ENCODE results near the gene TFDP1. TPM values are rescaled to one million over a fixed set of nuclear protein-coding genes. Genes with fewer than 3 reads are reported as not detected.

TFDP1 gene
- total RNA-seq, 2 experiments from 2014 or later, result 87.9 to 119 TPM

DNA sequence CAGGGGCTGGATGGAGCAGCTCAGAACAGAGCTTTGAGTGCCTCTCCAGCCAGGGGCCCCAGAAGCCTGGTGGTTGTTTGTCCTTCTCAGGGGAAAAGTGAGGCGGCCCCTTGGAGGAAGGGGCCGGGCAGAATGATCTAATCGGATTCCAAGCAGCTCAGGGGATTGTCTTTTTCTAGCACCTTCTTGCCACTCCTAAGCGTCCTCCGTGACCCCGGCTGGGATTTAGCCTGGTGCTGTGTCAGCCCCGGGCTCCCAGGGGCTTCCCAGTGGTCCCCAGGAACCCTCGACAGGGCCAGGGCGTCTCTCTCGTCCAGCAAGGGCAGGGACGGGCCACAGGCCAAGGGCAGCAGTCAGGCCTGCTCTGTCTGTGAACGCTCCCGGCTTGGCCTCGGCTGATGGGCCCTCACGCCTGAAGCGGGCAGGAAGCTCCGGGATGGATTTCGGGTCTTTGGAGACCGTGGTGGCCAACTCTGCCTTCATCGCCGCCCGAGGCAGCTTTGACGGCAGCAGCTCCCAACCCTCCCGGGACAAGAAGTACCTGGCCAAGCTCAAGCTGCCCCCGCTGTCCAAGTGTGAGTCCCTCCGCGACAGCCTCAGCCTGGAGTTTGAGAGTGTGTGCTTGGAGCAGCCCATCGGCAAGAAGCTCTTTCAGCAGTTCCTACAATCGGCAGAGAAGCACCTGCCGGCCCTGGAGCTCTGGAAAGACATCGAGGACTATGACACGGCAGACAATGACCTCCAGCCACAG lies 82.6 kb downstream of the TFDP1 start, which contains the start of gene GRK1:
Gene GRK1, plus strand, starts transcription at position 269 of the 751 bp plus-strand sequence. Its CDS starts 168 bp downstream, at position 437.
- ChIA-PET POLR2A (no interaction called here), CTCF (ENCODE audit: unreplicated experiment) (no interaction called here)
- BruUV-seq (replicated peaks), result no TSS peak
- H3K4me3 ChIP-seq (ENCODE audit: low read depth, low read length, poor library complexity, severe bottlenecking), result no peak within 1 kb of the TSS
- H3K27ac ChIP-seq (ENCODE audit: low read depth, low read length, poor library complexity, severe bottlenecking), result no peak within 1 kb of the TSS
- no peak within 1 kb of the TSS for H3K4me2 ChIP-seq (ENCODE audit: low read length)
- no peaks in the 10 kb centered on the region for H3K79me2 ChIP-seq (ENCODE audit: insufficient read depth, low read depth, low read length)
- H4K20me1 ChIP-seq (ENCODE audit: insufficient read depth, low read length), result no peaks in the 10 kb centered on the region
- TF ChIP-seq, protein P1, sequence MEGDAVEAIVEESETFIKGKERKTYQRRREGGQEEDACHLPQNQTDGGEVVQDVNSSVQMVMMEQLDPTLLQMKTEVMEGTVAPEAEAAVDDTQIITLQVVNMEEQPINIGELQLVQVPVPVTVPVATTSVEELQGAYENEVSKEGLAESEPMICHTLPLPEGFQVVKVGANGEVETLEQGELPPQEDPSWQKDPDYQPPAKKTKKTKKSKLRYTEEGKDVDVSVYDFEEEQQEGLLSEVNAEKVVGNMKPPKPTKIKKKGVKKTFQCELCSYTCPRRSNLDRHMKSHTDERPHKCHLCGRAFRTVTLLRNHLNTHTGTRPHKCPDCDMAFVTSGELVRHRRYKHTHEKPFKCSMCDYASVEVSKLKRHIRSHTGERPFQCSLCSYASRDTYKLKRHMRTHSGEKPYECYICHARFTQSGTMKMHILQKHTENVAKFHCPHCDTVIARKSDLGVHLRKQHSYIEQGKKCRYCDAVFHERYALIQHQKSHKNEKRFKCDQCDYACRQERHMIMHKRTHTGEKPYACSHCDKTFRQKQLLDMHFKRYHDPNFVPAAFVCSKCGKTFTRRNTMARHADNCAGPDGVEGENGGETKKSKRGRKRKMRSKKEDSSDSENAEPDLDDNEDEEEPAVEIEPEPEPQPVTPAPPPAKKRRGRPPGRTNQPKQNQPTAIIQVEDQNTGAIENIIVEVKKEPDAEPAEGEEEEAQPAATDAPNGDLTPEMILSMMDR (conservative IDR thresholded peaks at IDR 0.05; ENCODE audit: low read length), result no peak
- TF ChIP-seq EZH2phosphoT487 (IDR thresholded peaks at IDR 0.05; ENCODE audit: borderline replicate concordance, low read depth, low read length), result no peak
- H2AFZ ChIP-seq (ENCODE audit: low read length), result no peak within 1 kb of the TSS
- intact Hi-C loops (cut with micrococcal nuclease; ENCODE audit: unreplicated experiment), result no loop called here
- no peaks in the 10 kb centered on the region for H3K4me1 ChIP-seq (ENCODE audit: insufficient read depth, low read length, poor library complexity, severe bottlenecking)
- H3K36me3 ChIP-seq (ENCODE audit: insufficient read depth, low read length), result no peaks in the 10 kb centered on the region
- no peaks in the 10 kb centered on the region for H3K9me3 ChIP-seq (ENCODE audit: low read length)
- DNase-seq (ENCODE audit: low spot score), result no peak
- no peaks in the 10 kb centered on the region for H3K9me2 ChIP-seq (ENCODE audit: insufficient read depth, low read length)

DNA sequence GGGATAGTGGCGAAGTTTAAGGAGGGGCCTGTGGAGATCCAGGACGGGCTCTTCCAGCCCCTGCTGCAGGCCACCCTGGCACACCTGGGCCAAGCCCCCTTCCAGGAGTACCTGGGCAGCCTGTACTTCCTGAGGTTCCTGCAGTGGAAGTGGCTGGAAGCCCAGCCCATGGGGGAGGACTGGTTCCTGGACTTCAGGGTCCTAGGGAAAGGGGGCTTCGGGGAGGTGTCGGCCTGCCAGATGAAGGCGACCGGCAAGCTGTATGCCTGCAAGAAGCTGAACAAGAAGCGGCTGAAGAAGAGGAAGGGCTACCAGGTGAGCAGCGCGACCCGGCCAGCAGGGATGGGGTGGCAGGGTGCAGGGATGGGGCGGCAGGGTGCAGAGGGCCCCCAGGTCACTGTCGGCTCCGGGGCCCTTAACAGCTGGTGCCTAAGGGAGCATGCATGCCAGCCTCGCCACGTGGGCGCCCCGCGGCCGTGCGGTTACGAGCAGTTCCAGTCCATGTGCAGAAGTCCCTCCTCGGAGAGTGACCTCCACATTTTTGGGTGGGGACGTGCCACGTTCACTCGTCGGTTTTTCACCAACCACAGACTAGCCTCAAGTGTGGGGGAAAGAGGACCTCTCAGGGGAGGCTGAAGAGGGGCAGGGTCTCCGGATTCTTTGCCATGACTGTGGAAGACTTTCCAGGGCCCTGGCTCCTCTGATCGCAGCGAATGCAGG lies 83.4 kb downstream of the TFDP1 start:
- Histone ChIP-seq H2AFZ (ENCODE audit: low read length) (no peak overlapping the region), H3K79me2 (ENCODE audit: insufficient read depth, low read depth, low read length) (no peaks in the 10 kb centered on the region), H3K4me3 (ENCODE audit: low read depth, low read length, poor library complexity, severe bottlenecking) (no peak overlapping the region), H3K4me1 (ENCODE audit: insufficient read depth, low read length, poor library complexity, severe bottlenecking) (no peaks in the 10 kb centered on the region), H4K20me1 (ENCODE audit: insufficient read depth, low read length) (no peaks in the 10 kb centered on the region), H3K4me2 (ENCODE audit: low read length) (no peak overlapping the region), H3K9me2 (ENCODE audit: insufficient read depth, low read length) (no peaks in the 10 kb centered on the region), H3K27ac (ENCODE audit: low read depth, low read length, poor library complexity, severe bottlenecking) (no peak overlapping the region), H3K36me3 (ENCODE audit: insufficient read depth, low read length) (no peaks in the 10 kb centered on the region), H3K9me3 (ENCODE audit: low read length) (no peaks in the 10 kb centered on the region)
- no peak for DNase-seq (ENCODE audit: low spot score)
- ChIA-PET CTCF (ENCODE audit: unreplicated experiment) (no interaction called here), POLR2A (no interaction called here)
- intact Hi-C loops (cut with micrococcal nuclease; ENCODE audit: unreplicated experiment), result no loop called here
- no peak for TF ChIP-seq EZH2phosphoT487 (IDR thresholded peaks at IDR 0.05; ENCODE audit: borderline replicate concordance, low read depth, low read length)
- TF ChIP-seq, protein P1 (conservative IDR thresholded peaks at IDR 0.05; ENCODE audit: low read length), result no peak
- BruUV-seq (replicated peaks), result no TSS peak

DNA sequence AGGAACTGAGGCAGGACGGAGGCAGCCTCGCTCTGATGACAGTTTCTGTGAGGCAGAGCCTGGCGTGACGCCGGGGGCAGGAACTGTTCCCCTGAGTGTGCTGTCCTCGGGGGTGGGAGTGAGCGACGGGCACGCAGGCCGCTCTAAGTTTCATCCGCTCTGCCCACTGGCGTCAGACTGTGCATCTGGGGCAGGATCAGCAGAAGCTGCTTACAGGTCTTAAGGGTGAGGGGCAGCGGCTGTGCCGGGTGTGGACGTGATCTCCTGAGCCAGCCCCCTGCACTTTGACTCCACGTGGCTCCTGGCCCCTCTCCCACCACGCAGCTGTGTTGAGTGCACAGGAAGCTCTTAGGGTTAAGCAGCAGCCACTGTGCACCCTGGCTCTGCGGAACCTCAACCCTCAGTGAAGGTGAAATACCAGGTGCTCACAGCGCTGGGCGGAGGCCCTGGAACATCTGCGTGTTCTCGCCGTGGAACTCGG lies 84.0 kb downstream of the TFDP1 start:
- CTCF ChIA-PET (ENCODE audit: unreplicated experiment), result no interaction called here
- no peaks in the 10 kb centered on the region for H3K79me2 ChIP-seq (ENCODE audit: insufficient read depth, low read depth, low read length)
- no peak for TF ChIP-seq EZH2phosphoT487 (IDR thresholded peaks at IDR 0.05; ENCODE audit: borderline replicate concordance, low read depth, low read length)
- TF ChIP-seq, protein P1 (conservative IDR thresholded peaks at IDR 0.05; ENCODE audit: low read length), result no peak
- no peak overlapping the region for H2AFZ ChIP-seq (ENCODE audit: low read length)
- H3K9me2 ChIP-seq (ENCODE audit: insufficient read depth, low read length), result no peaks in the 10 kb centered on the region
- no peak overlapping the region for H3K4me2 ChIP-seq (ENCODE audit: low read length)
- H3K4me1 ChIP-seq (ENCODE audit: insufficient read depth, low read length, poor library complexity, severe bottlenecking), result no peaks in the 10 kb centered on the region
- H4K20me1 ChIP-seq (ENCODE audit: insufficient read depth, low read length), result no peaks in the 10 kb centered on the region
- no peak for DNase-seq (ENCODE audit: low spot score)
- H3K36me3 ChIP-seq (ENCODE audit: insufficient read depth, low read length), result no peaks in the 10 kb centered on the region
- H3K9me3 ChIP-seq (ENCODE audit: low read length), result no peaks in the 10 kb centered on the region
- POLR2A ChIA-PET, result no interaction called here
- BruUV-seq (replicated peaks), result no TSS peak
- no peak overlapping the region for H3K27ac ChIP-seq (ENCODE audit: low read depth, low read length, poor library complexity, severe bottlenecking)
- intact Hi-C loops (cut with micrococcal nuclease; ENCODE audit: unreplicated experiment), result no loop called here
- no peak overlapping the region for H3K4me3 ChIP-seq (ENCODE audit: low read depth, low read length, poor library complexity, severe bottlenecking)
